NT2/D1 (cell line): ENCODE measurements around the gene TSHZ1.

Experiments
- DNase-seq: peaks from one replicate; pipeline ENCODE4 v3.0.0-alpha.2; 2011; ENCODE audit warnings: low read depth, low spot score
- H3K27me3 ChIP-seq: 2 replicates; pipeline ENCODE4 v1.6.0; 2011; ENCODE audit warnings: mild to moderate bottlenecking; ENCODE audit not compliant: insufficient read length, insufficient read depth
- H3K36me3 ChIP-seq: 2 replicates; pipeline ENCODE4 v1.6.1; 2011; ENCODE audit warnings: mild to moderate bottlenecking, low read length, mixed read lengths; ENCODE audit not compliant: insufficient read depth, insufficient read length
- H3K4me1 ChIP-seq: 2 replicates; pipeline ENCODE4 v1.5.1; 2011; ENCODE audit not compliant: insufficient read depth, insufficient read length
- H3K4me3 ChIP-seq: 2 replicates; pipeline ENCODE4 v1.5.1; 2011; ENCODE audit warnings: low read depth; ENCODE audit not compliant: insufficient read length
- H3K9ac ChIP-seq: 2 replicates; pipeline ENCODE4 v1.6.0; 2011; ENCODE audit warnings: low read depth; ENCODE audit not compliant: insufficient read length
- H3K9me3 ChIP-seq: 2 replicates; pipeline ENCODE4 v1.5.1; 2011; ENCODE audit warnings: mild to moderate bottlenecking, low read length; ENCODE audit not compliant: insufficient read depth
- SUZ12 ChIP-seq: IDR thresholded peaks from 2 replicates; pipeline ENCODE4 v1.6.1; 2011; ENCODE audit not compliant: insufficient read length, insufficient read depth; ENCODE audit errors: extremely low read depth
- YY1 ChIP-seq: IDR thresholded peaks from 2 replicates; pipeline ENCODE4 v1.6.1; 2011; ENCODE audit not compliant: insufficient read length, insufficient read depth
- ZNF274 ChIP-seq: IDR thresholded peaks from 2 replicates; pipeline ENCODE4 v1.6.1; 2011; ENCODE audit warnings: mild to moderate bottlenecking, low read depth, low read length

The TSHZ1 gene

GRCh38 chr18:75264926-75265597 is 54.5 kb downstream of the TSHZ1 start:
- no peaks in the 10 kb centered on the region for H3K27me3 ChIP-seq
- no peak for DNase-seq
- no peak overlapping the region for H3K4me3 ChIP-seq
- no peak for TF ChIP-seq SUZ12
- no peak for TF ChIP-seq YY1
- TF ChIP-seq ZNF274: no peak
- no peaks in the 10 kb centered on the region for H3K36me3 ChIP-seq
- H3K4me1 ChIP-seq: no peaks in the 10 kb centered on the region
- H3K9ac ChIP-seq: no peak overlapping the region
- no peaks in the 10 kb centered on the region for H3K9me3 ChIP-seq

GRCh38 chr18:75265872-75266271 is 55.3 kb downstream of the TSHZ1 start:
- Histone ChIP-seq H3K36me3 (no peaks in the 10 kb centered on the region), H3K4me1 (no peaks in the 10 kb centered on the region), H3K27me3 (no peaks in the 10 kb centered on the region), H3K4me3 (no peak overlapping the region), H3K9ac (no peak overlapping the region), H3K9me3 (no peaks in the 10 kb centered on the region)
- DNase-seq: no peak
- TF ChIP-seq ZNF274: no peak
- TF ChIP-seq SUZ12: no peak
- TF ChIP-seq YY1: no peak

- no peaks in the 10 kb centered on the region for H3K9me3 ChIP-seq
- TF ChIP-seq YY1 (no peak), SUZ12 (no peak), ZNF274 (no peak)
- DNase-seq: no peak
Observed at GRCh38 chr18:75267643-75268363, 57.2 kb downstream of the TSHZ1 start.

GRCh38 chr18:75268364-75268646 is 57.7 kb downstream of the TSHZ1 start:
- Histone ChIP-seq H3K9me3 (no peaks in the 10 kb centered on the region), H3K9ac (no peak overlapping the region), H3K4me3 (no peak overlapping the region), H3K36me3 (no peaks in the 10 kb centered on the region), H3K4me1 (no peaks in the 10 kb centered on the region), H3K27me3 (no peaks in the 10 kb centered on the region)
- no peak for DNase-seq
- TF ChIP-seq ZNF274: no peak
- TF ChIP-seq SUZ12: no peak
- no peak for TF ChIP-seq YY1

More at GRCh38 chr18:75267643-75268363, 57.2 kb downstream of the TSHZ1 start:
- Histone ChIP-seq H3K27me3 (no peaks in the 10 kb centered on the region), H3K4me3 (no peak overlapping the region), H3K9ac (no peak overlapping the region), H3K4me1 (no peaks in the 10 kb centered on the region), H3K36me3 (no peaks in the 10 kb centered on the region)

- Histone ChIP-seq H3K4me1 (no peaks in the 10 kb centered on the region), H3K4me3 (no peak overlapping the region), H3K36me3 (no peaks in the 10 kb centered on the region), H3K9me3 (no peaks in the 10 kb centered on the region), H3K27me3 (no peaks in the 10 kb centered on the region), H3K9ac (no peak overlapping the region)
- TF ChIP-seq ZNF274 (no peak), YY1 (no peak), SUZ12 (no peak)
- no peak for DNase-seq
Observed at GRCh38 chr18:75269124-75269680, 58.6 kb downstream of the TSHZ1 start.

- H3K9ac ChIP-seq: no peak overlapping the region
- no peak for DNase-seq
Observed at GRCh38 chr18:75269696-75270095, 59.1 kb downstream of the TSHZ1 start.

GRCh38 chr18:75271952-75272351 is 61.4 kb downstream of the TSHZ1 start:
- no peaks in the 10 kb centered on the region for H3K9me3 ChIP-seq
- no peak overlapping the region for H3K9ac ChIP-seq
- peaks cover under 1% of the 10 kb centered on the region for H3K4me1 ChIP-seq
- H3K36me3 ChIP-seq: no peaks in the 10 kb centered on the region
- TF ChIP-seq YY1 (no peak), SUZ12 (no peak), ZNF274 (no peak)
- DNase-seq: no peak
- H3K27me3 ChIP-seq: no peaks in the 10 kb centered on the region
- no peak overlapping the region for H3K4me3 ChIP-seq

More at GRCh38 chr18:75269696-75270095, 59.1 kb downstream of the TSHZ1 start:
- no peaks in the 10 kb centered on the region for H3K36me3 ChIP-seq
- H3K27me3 ChIP-seq: no peaks in the 10 kb centered on the region
- H3K9me3 ChIP-seq: no peaks in the 10 kb centered on the region
- no peaks in the 10 kb centered on the region for H3K4me1 ChIP-seq
- TF ChIP-seq ZNF274 (no peak), YY1 (no peak), SUZ12 (no peak)
- H3K4me3 ChIP-seq: no peak overlapping the region
